Heart left ventricle (tissue), 16 donors: ENCODE data around the gene TNS3. TPM values are rescaled to one million over a fixed set of nuclear protein-coding genes. Genes with fewer than 3 reads are reported as not detected.

Experiments used
- ATAC-seq, 4 donors: fragments of 200-7000 bp; cut with Tn5 transposase; one replicate each; pipeline ENCODE4 v1.9.1; 2020 to 2022; ENCODE audit warnings: moderate library complexity in 4 of 4, mild to moderate bottlenecking in 3 of 4, moderate number of reproducible peaks in 1 of 4
- DNase-seq, 5 donors: peaks; one replicate each; pipeline ENCODE4 v3.0.0-alpha.2; 2020
- H3K27ac ChIP-seq, 12 donors: fragments of 200-600 bp; sonication (generic) in 4 of 12; one replicate each; pipeline versions ENCODE4 v1.5.0 to v1.8.0; 2016 to 2022; ENCODE audit warnings: mild to moderate bottlenecking in 2 of 12
- H3K27me3 ChIP-seq, 9 donors: fragments of 200-600 bp; sonication (generic) in 2 of 9; one replicate each; pipeline versions ENCODE4 v1.5.1 to v1.8.0; 2016 to 2022; ENCODE audit warnings: mild to moderate bottlenecking in 3 of 9
- H3K36me3 ChIP-seq, 9 donors: fragments of 200-600 bp; sonication (generic) in 2 of 9; one replicate each; pipeline versions ENCODE4 v1.5.0 to v1.8.0; 2018 to 2022; ENCODE audit warnings: mild to moderate bottlenecking in 2 of 9
- H3K4me1 ChIP-seq, 12 donors: fragments of 200-600 bp; sonication (generic) in 4 of 12; one replicate each; pipeline versions ENCODE4 v1.5.0 to v1.8.0; 2016 to 2022; ENCODE audit warnings: mild to moderate bottlenecking in 3 of 12
- H3K4me3 ChIP-seq, 12 donors: fragments of 200-600 bp; sonication (generic) in 4 of 12; one replicate each; pipeline versions ENCODE4 v1.5.0 to v1.8.0; 2017 to 2022; ENCODE audit warnings: mild to moderate bottlenecking in 9 of 12, moderate library complexity in 4 of 12
- H3K9me3 ChIP-seq, 12 donors: fragments of 200-600 bp; sonication (generic) in 4 of 12; one replicate each; pipeline versions ENCODE4 v1.5.0 to v1.8.0; 2016 to 2022; ENCODE audit warnings: mild to moderate bottlenecking in 1 of 12
- POLR2A ChIP-seq, 2 donors: fragments of 450-650 bp; IDR thresholded peaks; one replicate each; pipeline ENCODE4 v1.6.1; 2017; ENCODE audit warnings: antibody characterized with exemption in 2 of 2, mild to moderate bottlenecking in 2 of 2, moderate library complexity in 2 of 2
- WGBS, 4 donors: extraction: QIAGEN DNeasy Blood & Tissue Kit in 2 of 4; methylation state at CpG; one replicate each; pipeline versions ENCODE4 v1.1.5 to v1.1.7; 2013 to 2018; 5-methylcytosine and 5-hydroxymethylcytosine counted together
- intact Hi-C, 10 donors: fragments of 100-400 bp; cut with DNase I; formaldehyde crosslinking; loops; one replicate each; pipeline versions ENCODE4 v1.11.1 to v1.14.2; 2022
- polyA plus RNA-seq, 2 donors: library from polyadenylated mRNA; stranded (reverse); fragments of 200-250 nt; gene quantifications; one replicate each; pipeline ENCODE4 v1.2.3, GENCODE V29; 2013
- total RNA-seq, 9 donors: library from RNA; depleted of rRNA in 2 of 9; stranded (reverse); fragments of >200 nt in 2 of 9; fragmentation: NEBNext Ultra II Directional in 3 of 9; extraction: Animal tissue kit (Norgen Biotek cat#: 25700) in 3 of 9; gene quantifications; one replicate each; pipeline versions ENCODE4 v1.1.0 to v1.2.4, GENCODE V29; 2016 to 2023
- TF ChIP-seq, protein P1 (sequence below), 12 donors: fragments of 200-600 bp; sonication (generic) in 4 of 12; IDR thresholded peaks; one replicate each; pipeline versions ENCODE4 v1.5.0 to v1.8.0; 2018 to 2022; ENCODE audit warnings: antibody characterized with exemption in 12 of 12, mild to moderate bottlenecking in 5 of 12
- donor health status: ischemic (EF 13 %, LVEDD 7.1; RV severe dilation, severe dysfunction).
- donor health status: healthy with polysubstance abuse.
- donor health status: DM: no; HTN: yes; CAD: no.
- donor health status: DM: no; HTN: no; CAD: no.
- donor health status: ischemic (EF 25% LVEDD 6.9; RV normal size, moderate dysfunction).
- donor health status: ischemic (EF 25% LVEDD 5.7; RV mildly dilated, moderate dysfunction).
- donor health status: healthy.
- donor health status: DM: yes; HTN: yes; CAD: no.
- donor health status: ischemic (EF 35%, LVEDD 5.7; RV mildly dilated, moderate dysfunction).
- donor health status: nonischemic (EF 11% LVEDD 7.7; RV severe dilation, severe dysfunction).
- donor health status: DM: yes; HTN: yes; CAD: no.
- donor health status: PGD.
- donor health status: ischemic (EF 29% LVEDD 5.4; RV normal size, mild dysfunction).
- donor health status: nonischemic (EF 23%, LVEDD 6.1; RV moderate dilation, normal function).

Gene TNS3
- total and polyA plus RNA-seq, 11 donors, result 10.1 to 116 (median 32.7) TPM

GRCh38 chr7:47358357-47358756 lies 223.6 kb downstream of the TNS3 start:
- ATAC-seq, result no peak
- Histone ChIP-seq H3K27ac (no peak overlapping the region), H3K4me3 (no peak overlapping the region), H3K9me3 (no peaks in the 10 kb centered on the region), H3K4me1 (peaks cover 0 to 48% (median 21%) of the 10 kb centered on the region in 12 donors), H3K36me3 (peaks cover 0 to 20% (median 0%) of the 10 kb centered on the region in 9 donors), H3K27me3 (no peaks in the 10 kb centered on the region)
- no peak for DNase-seq
- 85 to 92% (median 86%) methylated on average over 14 of the region's 14 CpGs for WGBS, 4 donors
- intact Hi-C loops, result no loop called here
- TF ChIP-seq, protein P1, sequence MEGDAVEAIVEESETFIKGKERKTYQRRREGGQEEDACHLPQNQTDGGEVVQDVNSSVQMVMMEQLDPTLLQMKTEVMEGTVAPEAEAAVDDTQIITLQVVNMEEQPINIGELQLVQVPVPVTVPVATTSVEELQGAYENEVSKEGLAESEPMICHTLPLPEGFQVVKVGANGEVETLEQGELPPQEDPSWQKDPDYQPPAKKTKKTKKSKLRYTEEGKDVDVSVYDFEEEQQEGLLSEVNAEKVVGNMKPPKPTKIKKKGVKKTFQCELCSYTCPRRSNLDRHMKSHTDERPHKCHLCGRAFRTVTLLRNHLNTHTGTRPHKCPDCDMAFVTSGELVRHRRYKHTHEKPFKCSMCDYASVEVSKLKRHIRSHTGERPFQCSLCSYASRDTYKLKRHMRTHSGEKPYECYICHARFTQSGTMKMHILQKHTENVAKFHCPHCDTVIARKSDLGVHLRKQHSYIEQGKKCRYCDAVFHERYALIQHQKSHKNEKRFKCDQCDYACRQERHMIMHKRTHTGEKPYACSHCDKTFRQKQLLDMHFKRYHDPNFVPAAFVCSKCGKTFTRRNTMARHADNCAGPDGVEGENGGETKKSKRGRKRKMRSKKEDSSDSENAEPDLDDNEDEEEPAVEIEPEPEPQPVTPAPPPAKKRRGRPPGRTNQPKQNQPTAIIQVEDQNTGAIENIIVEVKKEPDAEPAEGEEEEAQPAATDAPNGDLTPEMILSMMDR (IDR thresholded peaks at IDR 0.05), result no peak
- no peak for TF ChIP-seq POLR2A (IDR thresholded peaks at IDR 0.05)

DNA sequence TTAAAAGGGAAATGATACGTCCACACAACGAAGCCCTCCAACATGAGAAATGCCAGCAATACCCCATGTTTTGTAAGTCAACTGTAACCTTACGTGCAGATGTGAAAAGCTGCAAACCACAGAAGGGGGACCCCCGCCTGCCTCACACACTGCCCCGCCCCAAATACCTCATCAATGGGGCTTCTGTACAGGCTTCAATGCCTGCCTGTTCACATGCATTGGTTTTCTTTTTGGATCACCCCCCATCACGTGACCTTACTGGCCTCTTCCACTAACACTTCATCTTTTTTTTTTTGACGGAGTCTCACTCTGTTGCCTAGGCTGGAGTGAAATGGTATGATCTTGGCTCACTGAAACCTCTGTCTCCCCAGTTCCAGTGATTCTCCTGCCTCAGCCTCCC lies 224.0 kb downstream of the TNS3 start:
- Histone ChIP-seq H3K4me1 (peaks cover 0 to 48% (median 21%) of the 10 kb centered on the region in 12 donors), H3K4me3 (no peak overlapping the region), H3K36me3 (peaks cover 0 to 22% (median 0%) of the 10 kb centered on the region in 9 donors), H3K9me3 (no peaks in the 10 kb centered on the region), H3K27me3 (no peaks in the 10 kb centered on the region), H3K27ac (no peak overlapping the region)
- ATAC-seq (no peak), DNase-seq (no peak)
- intact Hi-C loops, result no loop called here
- TF ChIP-seq, protein P1 (IDR thresholded peaks at IDR 0.05), result no peak
- no peak for TF ChIP-seq POLR2A (IDR thresholded peaks at IDR 0.05)
- 92 to 97% (median 95%) methylated on average over 7 of the region's 7 CpGs for WGBS, 4 donors

DNA sequence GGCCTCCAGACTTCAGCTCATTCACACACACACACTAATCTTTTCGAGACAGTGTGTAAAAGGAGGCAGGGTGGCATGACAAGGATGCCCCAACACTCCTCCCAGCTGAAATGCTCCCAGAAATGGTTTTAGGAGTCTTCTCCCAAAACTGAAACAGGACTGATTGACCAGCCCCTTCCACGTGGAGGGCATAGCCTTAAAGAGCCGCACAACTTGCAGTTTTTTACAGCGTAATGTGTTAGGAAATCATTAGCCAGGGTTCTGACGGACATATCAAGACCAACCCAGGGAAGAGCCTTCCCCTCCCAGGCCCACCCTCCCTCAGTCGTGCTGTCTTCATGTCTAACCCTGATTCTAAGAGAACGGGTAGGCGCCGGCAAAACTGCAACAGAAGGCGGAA lies 224.6 kb downstream of the TNS3 start:
- Histone ChIP-seq H3K4me1 (peaks cover 0 to 47% (median 21%) of the 10 kb centered on the region in 12 donors), H3K4me3 (no peak overlapping the region), H3K9me3 (no peaks in the 10 kb centered on the region), H3K27ac (no peak overlapping the region), H3K27me3 (no peaks in the 10 kb centered on the region), H3K36me3 (peaks cover 0 to 26% (median 0%) of the 10 kb centered on the region in 9 donors)
- ATAC-seq, result no peak
- WGBS, 4 donors, result 90 to 97% (median 92%) methylated on average over 10 of the region's 10 CpGs
- DNase-seq, result no peak
- TF ChIP-seq, protein P1 (IDR thresholded peaks at IDR 0.05), result no peak
- no peak for TF ChIP-seq POLR2A (IDR thresholded peaks at IDR 0.05)
- intact Hi-C loops, result no loop called here

- peaks cover 0 to 26% (median 0%) of the 10 kb centered on the region in 9 donors for H3K36me3 ChIP-seq
- WGBS, 4 donors, result 83 to 96% (median 91%) methylated on average over 5 of the region's 5 CpGs
- DNase-seq, result no peak
- no peaks in the 10 kb centered on the region for H3K27me3 ChIP-seq
- no peak for ATAC-seq
- no peak overlapping the region for H3K27ac ChIP-seq
- peaks cover 0 to 37% (median 17%) of the 10 kb centered on the region in 12 donors for H3K4me1 ChIP-seq
- H3K4me3 ChIP-seq, result no peak overlapping the region
- no peak for TF ChIP-seq POLR2A (IDR thresholded peaks at IDR 0.05)
- TF ChIP-seq, protein P1 (IDR thresholded peaks at IDR 0.05), result no peak
- intact Hi-C loops, result no loop called here
- no peaks in the 10 kb centered on the region for H3K9me3 ChIP-seq
These were observed 225.7 kb downstream of the TNS3 start for GRCh38 chr7:47356261-47356660.
